Fibroblast of peridontal ligament (primary cell): ENCODE measurements around the gene ADARB1.

ENCODE experiments used
- DNase-seq: peaks from one replicate; pipeline ENCODE4 v3.0.0-alpha.2; 2010; ENCODE audit errors: extremely low read depth

The ADARB1 gene

GRCh38 chr21:45039317-45040156 lies 34.8 kb upstream of the ADARB1 start:
- DNase-seq, result no peak

GRCh38 chr21:45040157-45040711 lies 34.1 kb upstream of the ADARB1 start:
- DNase-seq, result no peak

GRCh38 chr21:45040739-45041138 lies 33.6 kb upstream of the ADARB1 start:
- DNase-seq, result no peak

GRCh38 chr21:45041351-45041805 lies 33.0 kb upstream of the ADARB1 start:
- DNase-seq, result peak; percentile 91

GRCh38 chr21:45041984-45042663 lies 32.3 kb upstream of the ADARB1 start:
- no peak for DNase-seq

- no peak for DNase-seq
Observed at GRCh38 chr21:45042664-45043161, 31.7 kb upstream of the ADARB1 start.

GRCh38 chr21:45043541-45044020 lies 30.8 kb upstream of the ADARB1 start:
- no peak for DNase-seq

GRCh38 chr21:45045481-45045880 lies 28.9 kb upstream of the ADARB1 start:
- DNase-seq, result peak; percentile 51

- no peak for DNase-seq
Observed at GRCh38 chr21:45047257-45047656, 27.1 kb upstream of the ADARB1 start.

- DNase-seq, result no peak
Observed at GRCh38 chr21:45048026-45048698, 26.2 kb upstream of the ADARB1 start.

- no peak for DNase-seq
Observed at GRCh38 chr21:45048968-45049367, 25.4 kb upstream of the ADARB1 start.

- DNase-seq, result no peak
Observed at GRCh38 chr21:45049714-45050344, 24.6 kb upstream of the ADARB1 start.

- DNase-seq, result no peak
Observed at GRCh38 chr21:45050345-45050796, 24.0 kb upstream of the ADARB1 start.

GRCh38 chr21:45050797-45051489 lies 23.4 kb upstream of the ADARB1 start:
- DNase-seq, result no peak

- no peak for DNase-seq
Observed at GRCh38 chr21:45051580-45052434, 22.6 kb upstream of the ADARB1 start.

GRCh38 chr21:45052960-45053359 lies 21.4 kb upstream of the ADARB1 start:
- no peak for DNase-seq

GRCh38 chr21:45053561-45054226 lies 20.7 kb upstream of the ADARB1 start:
- DNase-seq, result no peak

- DNase-seq, result no peak
Observed at GRCh38 chr21:45054227-45054926, 20.0 kb upstream of the ADARB1 start.
